Endometrial microvascular endothelial cells (primary cell): ENCODE data around the gene AICDA. TPM values are rescaled to one million over a fixed set of nuclear protein-coding genes. Genes with fewer than 3 reads are reported as not detected.

ENCODE experiments used
- in situ Hi-C: cut with HindIII; loops from 2 replicates; pipeline ENCODE4 v1.10.0; 2017; ENCODE audit warnings: low sequenced_read_pairs, low pct_unique_long_range_greater_than_20kb; ENCODE audit errors: inconsistent ontology term
- total RNA-seq: library from RNA; depleted of rRNA; stranded (reverse); fragments of >200 nt; gene quantifications from one replicate; pipeline ENCODE4 v1.2.3, GENCODE V29; 2015; ENCODE audit errors: inconsistent ontology term

The AICDA gene
- total RNA-seq, 1 donor from 2014 or later = not detected

GRCh38 chr12:8564656-8565055 lies 48.0 kb downstream of the AICDA start:
- in situ Hi-C loops = no loop called here

- in situ Hi-C loops = no loop called here
Measured at GRCh38 chr12:8563356-8563755, 49.3 kb downstream of the AICDA start.

GRCh38 chr12:8562310-8562709 lies 50.3 kb downstream of the AICDA start:
- in situ Hi-C loops = no loop called here

GRCh38 chr12:8561011-8561410 lies 51.6 kb downstream of the AICDA start:
- in situ Hi-C loops = no loop called here

- in situ Hi-C loops = no loop called here
Measured at GRCh38 chr12:8559676-8560075, 53.0 kb downstream of the AICDA start.

GRCh38 chr12:8556531-8557097 lies 56.0 kb downstream of the AICDA start:
- in situ Hi-C loops = no loop called here

DNA sequence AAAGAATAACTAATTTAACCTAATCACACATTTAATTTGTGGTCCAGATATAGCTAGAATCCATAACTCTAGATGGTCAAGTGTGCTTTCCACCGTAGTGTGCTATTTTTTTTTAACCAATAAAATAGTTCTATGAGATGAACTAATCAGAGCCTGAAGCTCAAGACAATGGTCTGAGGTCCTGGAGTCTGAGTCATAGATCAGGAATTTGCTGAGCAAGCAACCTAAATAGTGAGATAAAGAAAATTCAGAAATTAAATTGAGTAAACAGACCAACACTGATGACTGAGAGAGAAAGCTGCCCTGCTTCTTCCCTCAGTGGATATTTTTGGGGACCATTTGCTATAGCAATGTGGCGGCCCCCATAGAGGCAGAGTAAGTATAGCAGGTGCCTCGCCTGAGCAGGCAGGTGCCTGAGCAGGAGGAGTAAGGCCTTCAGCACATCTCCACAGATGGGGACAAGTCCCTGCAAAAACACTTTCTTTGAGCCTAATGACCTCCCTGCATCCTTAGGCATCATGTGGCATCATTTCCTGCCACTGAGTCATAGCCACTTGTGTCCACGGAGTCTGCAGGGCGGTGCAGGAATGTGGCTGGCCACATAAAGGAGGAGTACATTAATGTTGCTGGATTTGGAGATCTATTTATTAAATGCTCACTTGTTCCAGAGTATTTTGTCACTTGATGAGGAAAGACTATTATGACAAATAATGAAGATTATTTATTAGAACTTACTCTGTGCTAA lies 58.0 kb downstream of the AICDA start:
- in situ Hi-C loops = no loop called here

DNA sequence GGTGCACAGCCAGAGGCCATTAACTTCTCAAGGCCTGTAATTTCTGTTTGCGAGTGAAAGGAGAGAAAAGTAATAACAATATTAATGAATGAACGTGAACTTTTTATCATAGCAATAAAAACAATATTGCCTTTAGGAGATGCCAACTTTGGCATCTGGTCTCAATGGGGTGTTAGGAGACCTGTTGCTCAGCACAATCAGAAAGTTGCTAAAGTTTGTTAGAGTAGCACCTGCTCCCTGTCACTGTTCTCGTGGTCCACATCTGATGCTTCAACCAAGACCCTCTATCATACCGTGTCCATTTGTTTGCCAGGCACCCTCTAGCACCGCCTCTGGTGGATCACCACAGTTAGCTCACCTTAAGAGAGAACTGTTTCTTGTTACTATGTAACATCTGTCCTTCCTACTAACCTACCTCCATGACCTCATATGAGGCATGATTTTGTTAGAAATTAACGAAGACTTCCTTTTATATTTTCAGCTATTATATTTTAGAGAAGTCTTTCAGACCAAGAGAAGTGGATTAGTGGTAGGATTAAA lies 59.5 kb downstream of the AICDA start:
- in situ Hi-C loops = no loop called here

Other genes starting within 250 kb of the AICDA start
- gene CLEC6A, start 156.9 kb downstream of the AICDA start, total RNA-seq = not detected
- not detected for gene CLEC4D, start 99.4 kb downstream of the AICDA start, total RNA-seq
- gene CLEC4E, start 72.0 kb downstream of the AICDA start, total RNA-seq = not detected
- gene MFAP5, start 50.0 kb upstream of the AICDA start, total RNA-seq = not detected
- gene RIMKLB, start 85.1 kb upstream of the AICDA start, total RNA-seq = 38.0 TPM
- gene A2ML1, start 209.8 kb upstream of the AICDA start, total RNA-seq = not detected